SU-DHL-6 (cell line): ENCODE results near the gene CEND1.

Source experiments
- H2AFZ ChIP-seq: fragments of 200-600 bp; sonication (generic); 2 replicates; pipeline ENCODE4 v1.6.1; 2014; ENCODE audit warnings: low read depth, mild to moderate bottlenecking, moderate library complexity, mixed read lengths, antibody characterized with exemption, low read length; ENCODE audit not compliant: severe bottlenecking
- H3F3A ChIP-seq: fragments of 200-600 bp; shearing (Covaris generic); 2 replicates; pipeline ENCODE4 v1.6.0; 2016; ENCODE audit warnings: antibody characterized with exemption, mild to moderate bottlenecking; ENCODE audit not compliant: insufficient read depth
- H3K27ac ChIP-seq: fragments of 200-600 bp; sonication (generic); 2 replicates; pipeline ENCODE4 v1.5.1; 2016; ENCODE audit warnings: low read depth, mild to moderate bottlenecking, low read length, moderate library complexity, mixed read lengths
- H3K27me3 ChIP-seq: fragments of 200-600 bp; sonication (generic), shearing (Covaris generic); 2 replicates; pipeline ENCODE4 v1.6.0; 2014; ENCODE audit warnings: mild to moderate bottlenecking, low read length
- H3K36me3 ChIP-seq: fragments of 200-600 bp; sonication (generic); 2 replicates; pipeline ENCODE4 v1.6.1; 2014; ENCODE audit warnings: mild to moderate bottlenecking, low read length, mixed read lengths
- H3K4me2 ChIP-seq: fragments of 300-600, 200-600 bp; shearing (Covaris generic), sonication (generic); 2 replicates; pipeline ENCODE4 v1.6.0; 2014; ENCODE audit warnings: low read length, low read depth, mild to moderate bottlenecking; ENCODE audit not compliant: poor library complexity, severe bottlenecking
- H3K4me3 ChIP-seq: fragments of 200-600 bp; sonication (generic); 2 replicates; pipeline ENCODE4 v1.5.1; 2014; ENCODE audit warnings: antibody characterized with exemption, low read length, mild to moderate bottlenecking, mixed read lengths; ENCODE audit not compliant: insufficient read depth, poor library complexity, severe bottlenecking
- H3K79me2 ChIP-seq: fragments of 200-600 bp; sonication (generic); 2 replicates; pipeline ENCODE4 v1.6.1; 2014; ENCODE audit warnings: mild to moderate bottlenecking, low read length, moderate library complexity; ENCODE audit not compliant: insufficient read depth
- H3K9ac ChIP-seq: fragments of 200-600 bp; sonication (generic); 2 replicates; pipeline ENCODE4 v1.7.0; 2014; ENCODE audit warnings: mild to moderate bottlenecking, low read length
- H3K9me2 ChIP-seq: fragments of 200-600 bp; sonication (generic); replicated peaks from 2 replicates; pipeline ENCODE4 v1.6.1; 2014; ENCODE audit warnings: low read length; ENCODE audit not compliant: insufficient read depth
- H3K9me3 ChIP-seq: fragments of 200-600 bp; sonication (generic); 2 replicates; pipeline ENCODE4 v1.6.1; 2014; ENCODE audit warnings: low read length, mixed read lengths; ENCODE audit not compliant: insufficient read depth
- H4K20me1 ChIP-seq: fragments of 200-600 bp; sonication (generic); 2 replicates; pipeline ENCODE4 v1.6.1; 2014; ENCODE audit warnings: low read depth, mild to moderate bottlenecking, antibody characterized with exemption, low read length, moderate library complexity, mixed read lengths
- CTCF ChIP-seq: fragments of 200-600 bp; sonication (generic); IDR thresholded peaks from one replicate; pipeline ENCODE4 v1.5.1; 2017; ENCODE audit warnings: antibody characterized with exemption, mild to moderate bottlenecking, low read length, moderate library complexity; ENCODE audit not compliant: insufficient read depth, poor library complexity, severe bottlenecking
- EZH2phosphoT487 ChIP-seq: fragments of 200-600 bp; sonication (generic), shearing (Covaris generic); conservative IDR thresholded peaks from 2 replicates; pipeline ENCODE4 v1.6.1; 2018; ENCODE audit warnings: mild to moderate bottlenecking, antibody characterized with exemption, low read length, moderate library complexity, mixed read lengths

The CEND1 gene

GRCh38 chr11:763073-763463, 26.8 kb downstream of the CEND1 start:
- Histone ChIP-seq H3K9me3 (no peaks in the 10 kb centered on the region), H3F3A (peaks cover 14% of the 10 kb centered on the region), H4K20me1 (no peaks in the 10 kb centered on the region), H3K27ac (no peak overlapping the region), H2AFZ (no peak overlapping the region), H3K79me2 (no peaks in the 10 kb centered on the region), H3K9me2 (no peaks in the 10 kb centered on the region), H3K27me3 (no peaks in the 10 kb centered on the region), H3K4me3 (no peak overlapping the region), H3K36me3 (peaks cover 8% of the 10 kb centered on the region; the same call in 1 of the 2 replicates), H3K4me2 (no peak overlapping the region), H3K9ac (no peak overlapping the region)
- TF ChIP-seq EZH2phosphoT487: no peak
- TF ChIP-seq CTCF: no peak

GRCh38 chr11:762421-763072, 27.3 kb downstream of the CEND1 start:
- no peak overlapping the region for H3K9ac ChIP-seq
- H3K36me3 ChIP-seq: peaks cover 8% of the 10 kb centered on the region; the same call in 1 of the 2 replicates
- no peak overlapping the region for H3K4me2 ChIP-seq
- no peak overlapping the region for H3K4me3 ChIP-seq
- no peaks in the 10 kb centered on the region for H4K20me1 ChIP-seq
- no peak overlapping the region for H2AFZ ChIP-seq
- H3K9me3 ChIP-seq: no peaks in the 10 kb centered on the region
- no peaks in the 10 kb centered on the region for H3K27me3 ChIP-seq
- H3K79me2 ChIP-seq: no peaks in the 10 kb centered on the region
- H3K9me2 ChIP-seq: no peaks in the 10 kb centered on the region
- H3F3A ChIP-seq: peaks cover 14% of the 10 kb centered on the region
- no peak overlapping the region for H3K27ac ChIP-seq
- no peak for TF ChIP-seq EZH2phosphoT487
- TF ChIP-seq CTCF: no peak

- Histone ChIP-seq H3K9ac (no peak overlapping the region), H3K4me2 (no peak overlapping the region), H3K36me3 (peaks cover 8% of the 10 kb centered on the region; the same call in 1 of the 2 replicates), H4K20me1 (peaks cover 4% of the 10 kb centered on the region; the same call in 1 of the 2 replicates), H3F3A (peaks cover 14% of the 10 kb centered on the region), H3K79me2 (peaks cover 6% of the 10 kb centered on the region), H3K27ac (no peak overlapping the region), H2AFZ (no peak overlapping the region), H3K4me3 (no peak overlapping the region), H3K27me3 (no peaks in the 10 kb centered on the region), H3K9me2 (no peaks in the 10 kb centered on the region), H3K9me3 (no peaks in the 10 kb centered on the region)
- TF ChIP-seq EZH2phosphoT487 (no peak), CTCF (no peak)
Measured at GRCh38 chr11:761526-762108, 28.3 kb downstream of the CEND1 start.
